ENCODE data around the gene UQCC2. TPM values are rescaled to one million over a fixed set of nuclear protein-coding genes. Genes with fewer than 3 reads are reported as not detected.

UQCC2 gene
- total and polyA plus RNA-seq, 4 donors: 6.8 to 75.9 (median 22.4) TPM

- Histone ChIP-seq H3K27me3 (ENCODE audit: control insufficient read depth in 4 of 4, insufficient read depth in 4 of 4, low read length in 3 of 4) (no peaks in the 10 kb centered on the region), H3K9me3 (ENCODE audit: control insufficient read depth in 4 of 4, low read length in 3 of 4) (no peaks in the 10 kb centered on the region), H3K4me3 (ENCODE audit: low read depth in 1 of 3, low read length in 3 of 3) (no peak overlapping the region), H3K4me1 (ENCODE audit: control insufficient read depth in 4 of 4, insufficient read depth in 4 of 4, low read length in 3 of 4) (peaks cover 0 to 10% (median 0%) of the 10 kb centered on the region in 4 donors), H3K9ac (ENCODE audit: low read depth in 1 of 2, low read length in 2 of 2) (no peak overlapping the region), H3K27ac (ENCODE audit: low read depth in 1 of 2, low read length in 2 of 2) (no peak overlapping the region), H3K36me3 (ENCODE audit: control insufficient read depth in 4 of 4, insufficient read depth in 3 of 4, low read depth in 1 of 4, low read length in 3 of 4) (peaks cover 0 to 15% (median 5%) of the 10 kb centered on the region in 4 donors)
- TF ChIP-seq EGR1 (IDR thresholded peaks at IDR 0.05; ENCODE audit: low read depth in 2 of 2): no peak
- no peak for TF ChIP-seq NR2F2 (IDR thresholded peaks at IDR 0.05)
- no peak for TF ChIP-seq RXRA (IDR thresholded peaks at IDR 0.05)
- no peak for TF ChIP-seq CTCF (IDR thresholded peaks at IDR 0.05; ENCODE audit: low read depth, low read length, missing input control)
- no peak for TF ChIP-seq REST (IDR thresholded peaks at IDR 0.05)
- no peak for TF ChIP-seq HNF4A (conservative IDR thresholded peaks at IDR 0.05)
- no peak for TF ChIP-seq RAD21 (IDR thresholded peaks at IDR 0.05)
- TF ChIP-seq JUND (IDR thresholded peaks at IDR 0.05): no peak
- 93% methylated on average over 10 of the region's 10 CpGs for WGBS
- DNase-seq (ENCODE audit: low spot score): no peak
Measured at GRCh38 chr6:33698494-33698893, 13.0 kb downstream of the UQCC2 start.

- DNase-seq (ENCODE audit: low spot score): no peak
- no peak overlapping the region for H3K27ac ChIP-seq (ENCODE audit: low read depth in 1 of 2, low read length in 2 of 2)
- H3K36me3 ChIP-seq (ENCODE audit: control insufficient read depth in 4 of 4, insufficient read depth in 3 of 4, low read depth in 1 of 4, low read length in 3 of 4): peaks cover 0 to 15% (median 5%) of the 10 kb centered on the region in 4 donors
- no peaks in the 10 kb centered on the region for H3K9me3 ChIP-seq (ENCODE audit: control insufficient read depth in 4 of 4, low read length in 3 of 4)
- H3K9ac ChIP-seq (ENCODE audit: low read depth in 1 of 2, low read length in 2 of 2): no peak overlapping the region
- H3K4me1 ChIP-seq (ENCODE audit: control insufficient read depth in 4 of 4, insufficient read depth in 4 of 4, low read length in 3 of 4): peaks cover 0 to 10% (median 0%) of the 10 kb centered on the region in 4 donors
- no peak overlapping the region for H3K4me3 ChIP-seq (ENCODE audit: low read depth in 1 of 3, low read length in 3 of 3)
- no peak for TF ChIP-seq ZBTB33 (IDR thresholded peaks at IDR 0.05)
- no peak for TF ChIP-seq HNF4A (conservative IDR thresholded peaks at IDR 0.05)
- no peak for TF ChIP-seq CTCF (IDR thresholded peaks at IDR 0.05; ENCODE audit: low read depth, low read length, missing input control)
- TF ChIP-seq YY1 (IDR thresholded peaks at IDR 0.05): no peak
- TF ChIP-seq JUND (IDR thresholded peaks at IDR 0.05): no peak
- TF ChIP-seq HNF4G (IDR thresholded peaks at IDR 0.05): no peak
- TF ChIP-seq MAX (IDR thresholded peaks at IDR 0.05): no peak
- no peak for TF ChIP-seq FOXA2 (IDR thresholded peaks at IDR 0.05)
- no peak for TF ChIP-seq RAD21 (IDR thresholded peaks at IDR 0.05)
- TF ChIP-seq ATF3 (IDR thresholded peaks at IDR 0.05): no peak
- no peak for TF ChIP-seq SP1 (IDR thresholded peaks at IDR 0.05)
- no peaks in the 10 kb centered on the region for H3K27me3 ChIP-seq (ENCODE audit: control insufficient read depth in 4 of 4, insufficient read depth in 4 of 4, low read length in 3 of 4)
- 96% methylated on average over 10 of the region's 10 CpGs for WGBS
Measured at GRCh38 chr6:33697845-33698244, 13.7 kb downstream of the UQCC2 start.

All from liver (tissue), 9 donors.